ENCODE data around the gene UNC45A.

UNC45A gene

DNA sequence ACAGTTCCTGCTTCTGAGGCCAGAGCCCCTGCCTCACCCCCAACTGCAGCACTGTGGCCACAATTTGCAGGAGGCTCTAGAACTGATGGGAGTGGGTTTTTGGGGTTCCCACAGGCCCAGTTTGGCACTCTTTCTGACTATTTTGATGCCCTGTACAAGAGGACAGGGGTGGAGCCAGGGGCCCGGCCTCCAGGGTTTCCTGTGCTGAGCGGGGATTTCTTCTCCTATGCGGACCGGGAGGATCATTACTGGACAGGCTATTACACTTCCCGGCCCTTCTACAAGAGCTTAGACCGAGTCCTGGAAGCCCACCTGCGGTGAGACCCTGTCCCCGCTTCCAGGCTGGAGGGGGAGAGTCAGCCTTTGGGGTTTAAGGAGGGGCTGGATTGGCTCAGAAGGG, 25.1 kb upstream of the UNC45A start:
- TF ChIP-seq, protein P1, sequence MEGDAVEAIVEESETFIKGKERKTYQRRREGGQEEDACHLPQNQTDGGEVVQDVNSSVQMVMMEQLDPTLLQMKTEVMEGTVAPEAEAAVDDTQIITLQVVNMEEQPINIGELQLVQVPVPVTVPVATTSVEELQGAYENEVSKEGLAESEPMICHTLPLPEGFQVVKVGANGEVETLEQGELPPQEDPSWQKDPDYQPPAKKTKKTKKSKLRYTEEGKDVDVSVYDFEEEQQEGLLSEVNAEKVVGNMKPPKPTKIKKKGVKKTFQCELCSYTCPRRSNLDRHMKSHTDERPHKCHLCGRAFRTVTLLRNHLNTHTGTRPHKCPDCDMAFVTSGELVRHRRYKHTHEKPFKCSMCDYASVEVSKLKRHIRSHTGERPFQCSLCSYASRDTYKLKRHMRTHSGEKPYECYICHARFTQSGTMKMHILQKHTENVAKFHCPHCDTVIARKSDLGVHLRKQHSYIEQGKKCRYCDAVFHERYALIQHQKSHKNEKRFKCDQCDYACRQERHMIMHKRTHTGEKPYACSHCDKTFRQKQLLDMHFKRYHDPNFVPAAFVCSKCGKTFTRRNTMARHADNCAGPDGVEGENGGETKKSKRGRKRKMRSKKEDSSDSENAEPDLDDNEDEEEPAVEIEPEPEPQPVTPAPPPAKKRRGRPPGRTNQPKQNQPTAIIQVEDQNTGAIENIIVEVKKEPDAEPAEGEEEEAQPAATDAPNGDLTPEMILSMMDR (IDR thresholded peaks at IDR 0.05) = no peak
- intact Hi-C loops (cut with DNase I; ENCODE audit: low total_unique reads) = no loop called here
- Histone ChIP-seq H3K27me3 (no peaks in the 10 kb centered on the region), H3K36me3 (peaks cover 97% of the 10 kb centered on the region in 3 donors), H3K9me3 (no peaks in the 10 kb centered on the region), H3K4me3 (no peak overlapping the region), H3K27ac (no peak overlapping the region), H3K4me1 (peaks cover 0 to 5% (median 0%) of the 10 kb centered on the region in 4 donors)
- no peak for DNase-seq

DNA sequence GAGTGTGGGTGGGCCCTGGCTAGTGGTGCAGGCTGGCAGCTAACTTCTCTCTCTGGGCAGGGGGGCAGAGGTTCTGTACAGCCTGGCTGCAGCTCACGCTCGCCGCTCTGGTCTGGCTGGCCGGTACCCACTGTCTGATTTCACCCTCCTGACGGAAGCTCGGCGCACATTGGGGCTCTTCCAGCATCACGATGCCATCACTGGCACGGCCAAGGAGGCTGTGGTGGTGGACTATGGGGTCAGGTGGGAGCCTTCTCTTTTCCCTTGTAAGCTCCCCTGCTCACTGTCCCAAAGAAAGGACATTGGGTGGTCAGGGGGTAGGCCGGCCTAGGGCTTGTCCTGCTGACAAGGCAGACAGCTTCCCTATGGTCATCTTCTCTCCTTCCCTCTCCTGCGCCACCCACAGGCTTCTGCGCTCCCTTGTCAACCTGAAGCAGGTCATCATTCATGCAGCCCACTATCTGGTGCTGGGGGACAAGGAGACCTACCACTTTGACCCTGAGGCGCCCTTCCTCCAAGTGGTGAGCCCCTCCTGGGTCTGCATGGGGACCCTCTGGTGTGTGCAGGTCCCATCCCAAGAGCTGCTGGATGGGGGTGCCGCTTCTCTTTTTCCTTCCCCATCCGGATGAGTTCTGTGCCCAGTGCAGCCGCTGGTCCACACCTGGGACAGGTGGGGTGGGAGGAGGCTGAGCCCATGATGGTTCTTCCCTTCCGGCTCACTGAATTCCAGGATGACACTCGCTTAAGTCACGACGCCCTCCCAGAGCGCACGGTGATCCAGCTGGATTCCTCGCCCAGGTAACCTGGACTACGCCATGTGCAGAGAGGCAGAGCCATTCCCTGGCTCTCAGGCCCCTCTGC, 24.4 kb upstream of the UNC45A start:
- Histone ChIP-seq H3K4me1 (peaks cover 0 to 5% (median 0%) of the 10 kb centered on the region in 4 donors), H3K27me3 (no peaks in the 10 kb centered on the region), H3K27ac (no peak overlapping the region), H3K4me3 (no peak overlapping the region), H3K9me3 (no peaks in the 10 kb centered on the region), H3K36me3 (peaks cover 96 to 97% (median 97%) of the 10 kb centered on the region in 3 donors)
- DNase-seq = no peak
- TF ChIP-seq, protein P1 (IDR thresholded peaks at IDR 0.05) = no peak
- intact Hi-C loops (cut with DNase I; ENCODE audit: low total_unique reads) = no loop called here

DNA sequence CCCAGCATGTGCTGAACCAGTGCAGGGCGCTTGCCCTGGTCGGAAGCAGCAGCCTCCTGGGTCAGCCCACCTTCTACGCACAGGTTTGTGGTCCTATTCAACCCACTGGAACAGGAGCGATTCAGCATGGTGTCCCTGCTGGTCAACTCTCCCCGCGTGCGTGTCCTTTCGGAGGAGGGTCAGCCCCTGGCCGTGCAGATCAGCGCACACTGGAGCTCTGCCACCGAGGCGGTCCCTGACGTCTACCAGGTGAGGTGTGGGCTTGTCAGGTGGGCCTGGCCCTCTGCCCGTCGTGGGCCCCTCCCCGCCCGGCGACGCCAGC, 23.8 kb upstream of the UNC45A start:
- intact Hi-C loops (cut with DNase I; ENCODE audit: low total_unique reads) = no loop called here
- H3K27me3 ChIP-seq = no peaks in the 10 kb centered on the region
- peaks cover 96 to 97% (median 97%) of the 10 kb centered on the region in 3 donors for H3K36me3 ChIP-seq
- H3K27ac ChIP-seq = no peak overlapping the region
- H3K4me3 ChIP-seq = no peak overlapping the region
- TF ChIP-seq, protein P1 (IDR thresholded peaks at IDR 0.05) = no peak
- H3K4me1 ChIP-seq = peaks cover 0 to 5% (median 0%) of the 10 kb centered on the region in 4 donors
- no peaks in the 10 kb centered on the region for H3K9me3 ChIP-seq
- DNase-seq = no peak

DNA sequence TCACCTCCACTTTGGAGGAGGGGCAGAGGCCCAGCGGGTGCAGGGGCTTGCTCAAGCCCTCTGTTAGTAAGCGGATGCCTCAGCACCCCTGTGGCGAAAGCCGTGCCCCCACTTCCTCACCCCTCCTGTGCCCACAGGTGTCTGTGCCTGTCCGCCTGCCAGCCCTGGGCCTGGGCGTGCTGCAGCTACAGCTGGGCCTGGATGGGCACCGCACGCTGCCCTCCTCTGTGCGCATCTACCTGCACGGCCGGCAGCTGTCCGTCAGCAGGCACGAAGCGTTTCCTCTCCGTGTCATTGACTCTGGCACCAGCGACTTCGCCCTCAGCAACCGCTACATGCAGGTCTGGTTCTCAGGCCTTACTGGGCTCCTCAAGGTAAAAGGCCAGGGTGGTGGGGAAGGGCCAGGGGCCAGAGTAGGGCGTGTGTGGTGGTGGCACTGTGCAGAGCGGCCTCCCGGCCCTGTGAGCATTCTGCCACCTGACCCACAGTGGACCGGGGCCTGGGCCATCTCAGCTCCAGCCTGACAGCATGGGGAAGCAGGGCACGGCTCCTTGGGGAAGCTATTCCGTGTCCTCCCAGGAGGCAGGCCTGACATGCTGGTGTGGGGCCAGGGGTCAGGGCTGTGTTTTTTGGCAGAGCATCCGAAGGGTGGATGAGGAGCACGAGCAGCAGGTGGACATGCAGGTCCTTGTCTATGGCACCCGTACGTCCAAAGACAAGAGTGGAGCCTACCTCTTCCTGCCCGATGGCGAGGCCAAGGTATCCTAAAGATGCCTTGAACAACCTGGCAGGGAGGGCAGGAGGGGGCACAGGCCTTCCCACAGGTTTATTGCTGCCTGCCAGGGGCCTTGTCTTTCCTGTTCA, 22.9 kb upstream of the UNC45A start:
- H3K36me3 ChIP-seq = peaks cover 95 to 97% (median 97%) of the 10 kb centered on the region in 3 donors
- intact Hi-C loops (cut with DNase I; ENCODE audit: low total_unique reads) = no loop called here
- no peaks in the 10 kb centered on the region for H3K9me3 ChIP-seq
- H3K4me3 ChIP-seq = no peak overlapping the region
- no peaks in the 10 kb centered on the region for H3K4me1 ChIP-seq
- no peaks in the 10 kb centered on the region for H3K27me3 ChIP-seq
- TF ChIP-seq, protein P1 (IDR thresholded peaks at IDR 0.05) = no peak
- H3K27ac ChIP-seq = no peak overlapping the region
- no peak for DNase-seq

DNA sequence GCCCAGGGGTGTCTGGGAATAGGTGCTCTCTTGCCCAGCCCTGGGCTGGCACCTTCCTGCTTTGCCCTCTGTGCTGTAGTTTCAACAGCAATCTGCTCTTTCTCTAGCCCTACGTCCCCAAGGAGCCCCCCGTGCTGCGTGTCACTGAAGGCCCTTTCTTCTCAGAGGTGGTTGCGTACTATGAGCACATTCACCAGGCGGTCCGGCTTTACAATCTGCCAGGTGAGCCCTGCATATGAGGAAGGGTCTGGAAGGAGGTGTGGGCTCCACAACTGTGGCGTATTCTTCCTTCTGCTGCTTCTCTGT, 22.4 kb upstream of the UNC45A start:
- Histone ChIP-seq H3K27ac (no peak overlapping the region), H3K4me3 (no peak overlapping the region), H3K36me3 (peaks cover 95 to 97% (median 97%) of the 10 kb centered on the region in 3 donors), H3K27me3 (no peaks in the 10 kb centered on the region), H3K4me1 (no peaks in the 10 kb centered on the region), H3K9me3 (no peaks in the 10 kb centered on the region)
- no peak for DNase-seq
- TF ChIP-seq, protein P1 (IDR thresholded peaks at IDR 0.05) = no peak
- intact Hi-C loops (cut with DNase I; ENCODE audit: low total_unique reads) = no loop called here

Data from tibial artery (tissue), 4 donors.